Measurements from ENCODE around the gene SPIRE2. TPM values are rescaled to one million over a fixed set of nuclear protein-coding genes. Genes with fewer than 3 reads are reported as not detected.
"Not testable (repeated sequence)": the region's sequence is repeated elsewhere in the genome, so short reads cannot be mapped to it uniquely, and the experiment has no call there.

Gene SPIRE2
- total RNA-seq, 1 donor from 2014 or later = 1.2 TPM

DNA sequence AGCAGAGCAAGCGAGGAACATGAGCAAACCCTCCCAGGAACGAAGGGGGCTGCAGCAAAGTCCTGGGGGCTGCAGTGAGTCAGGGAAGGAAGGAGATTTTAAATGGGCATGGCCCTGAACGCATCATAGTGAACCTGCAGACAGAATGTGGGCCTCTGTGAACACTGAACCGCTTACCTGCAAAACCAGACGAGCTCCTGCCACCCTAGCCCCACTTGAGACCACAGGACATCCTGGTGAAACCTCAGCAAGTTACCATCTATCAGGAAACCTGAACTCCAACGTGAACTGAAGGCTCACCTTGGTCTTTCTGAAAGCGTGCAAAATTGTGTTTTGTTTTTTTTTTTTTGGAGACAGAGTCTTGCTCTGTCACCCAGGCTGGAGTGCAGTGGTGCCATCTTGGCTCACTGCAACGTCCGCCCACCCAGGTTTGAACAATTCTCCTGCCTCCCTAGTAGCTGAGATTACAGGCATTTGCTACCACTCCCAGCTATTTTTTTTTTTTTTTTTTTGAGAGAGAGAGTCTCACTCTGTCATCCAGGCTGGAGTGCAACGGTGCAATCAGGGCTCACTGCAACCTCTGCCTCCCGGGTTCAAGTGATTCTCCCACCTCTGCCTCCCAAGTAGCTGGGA lies 42.6 kb upstream of the SPIRE2 start:
- TF ChIP-seq, protein P1, sequence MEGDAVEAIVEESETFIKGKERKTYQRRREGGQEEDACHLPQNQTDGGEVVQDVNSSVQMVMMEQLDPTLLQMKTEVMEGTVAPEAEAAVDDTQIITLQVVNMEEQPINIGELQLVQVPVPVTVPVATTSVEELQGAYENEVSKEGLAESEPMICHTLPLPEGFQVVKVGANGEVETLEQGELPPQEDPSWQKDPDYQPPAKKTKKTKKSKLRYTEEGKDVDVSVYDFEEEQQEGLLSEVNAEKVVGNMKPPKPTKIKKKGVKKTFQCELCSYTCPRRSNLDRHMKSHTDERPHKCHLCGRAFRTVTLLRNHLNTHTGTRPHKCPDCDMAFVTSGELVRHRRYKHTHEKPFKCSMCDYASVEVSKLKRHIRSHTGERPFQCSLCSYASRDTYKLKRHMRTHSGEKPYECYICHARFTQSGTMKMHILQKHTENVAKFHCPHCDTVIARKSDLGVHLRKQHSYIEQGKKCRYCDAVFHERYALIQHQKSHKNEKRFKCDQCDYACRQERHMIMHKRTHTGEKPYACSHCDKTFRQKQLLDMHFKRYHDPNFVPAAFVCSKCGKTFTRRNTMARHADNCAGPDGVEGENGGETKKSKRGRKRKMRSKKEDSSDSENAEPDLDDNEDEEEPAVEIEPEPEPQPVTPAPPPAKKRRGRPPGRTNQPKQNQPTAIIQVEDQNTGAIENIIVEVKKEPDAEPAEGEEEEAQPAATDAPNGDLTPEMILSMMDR (IDR thresholded peaks at IDR 0.05; ENCODE audit: borderline replicate concordance) = no peak
- H3K27me3 ChIP-seq (ENCODE audit: low read depth) = no peaks in the 10 kb centered on the region
- H3K27ac ChIP-seq (replicated peaks) = no peak overlapping the region
- no peaks in the 10 kb centered on the region for H3K4me1 ChIP-seq
- no peaks in the 10 kb centered on the region for H3K36me3 ChIP-seq
- intact Hi-C loops (cut with micrococcal nuclease) = no loop called here
- H3K9me3 ChIP-seq (replicated peaks) = no peaks in the 10 kb centered on the region
- DNase-seq = no peak
- H3K4me3 ChIP-seq = no peak overlapping the region

DNA sequence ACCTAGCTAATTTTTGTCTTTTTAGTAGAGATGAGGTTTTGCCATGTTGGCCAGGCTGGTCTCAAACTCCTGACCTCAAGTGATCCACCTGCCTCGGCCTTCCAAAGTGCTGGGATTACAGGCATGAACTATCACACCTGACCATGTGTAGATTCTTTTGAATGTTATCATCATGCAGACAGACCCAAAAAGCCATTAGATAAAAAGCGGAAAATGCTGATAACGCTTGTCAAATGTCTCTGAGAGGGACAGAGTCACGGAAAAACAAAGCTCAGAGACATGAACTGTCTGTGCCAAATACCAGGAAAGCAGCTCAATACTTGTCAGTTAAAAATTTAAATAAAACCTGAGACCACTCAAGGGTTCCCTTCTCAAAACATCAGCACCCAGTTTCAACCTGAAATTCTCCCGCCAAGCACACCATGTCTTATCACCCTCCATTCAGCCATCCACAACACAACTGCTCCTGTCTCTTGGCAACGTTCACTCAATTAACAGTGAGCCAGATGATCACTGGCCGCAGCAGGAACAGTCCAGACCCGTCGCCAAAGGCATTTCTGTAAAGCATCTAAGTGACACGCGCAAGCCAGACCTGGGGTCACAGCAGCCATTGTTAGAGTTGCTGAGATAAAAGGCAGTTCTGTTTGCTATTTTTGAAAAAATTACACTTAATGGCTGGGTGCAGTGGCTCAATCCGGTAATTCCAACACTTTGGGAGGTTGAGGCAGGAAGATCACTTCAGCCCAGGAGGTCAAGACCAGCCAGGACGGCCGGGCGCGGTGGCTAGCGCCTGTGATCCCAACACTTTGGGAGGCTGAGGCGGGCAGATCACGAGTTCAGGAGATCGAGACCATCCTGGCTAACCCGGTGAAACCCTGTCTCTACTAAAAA lies 41.6 kb upstream of the SPIRE2 start:
- H3K4me3 ChIP-seq = no peak overlapping the region
- H3K9me3 ChIP-seq (replicated peaks) = no peaks in the 10 kb centered on the region
- H3K27ac ChIP-seq (replicated peaks) = no peak overlapping the region
- H3K27me3 ChIP-seq (ENCODE audit: low read depth) = no peaks in the 10 kb centered on the region
- TF ChIP-seq, protein P1 (IDR thresholded peaks at IDR 0.05; ENCODE audit: borderline replicate concordance) = no peak
- DNase-seq = peak; percentile 17
- H3K4me1 ChIP-seq = no peaks in the 10 kb centered on the region
- no peaks in the 10 kb centered on the region for H3K36me3 ChIP-seq
- intact Hi-C loops (cut with micrococcal nuclease) = no loop called here

DNA sequence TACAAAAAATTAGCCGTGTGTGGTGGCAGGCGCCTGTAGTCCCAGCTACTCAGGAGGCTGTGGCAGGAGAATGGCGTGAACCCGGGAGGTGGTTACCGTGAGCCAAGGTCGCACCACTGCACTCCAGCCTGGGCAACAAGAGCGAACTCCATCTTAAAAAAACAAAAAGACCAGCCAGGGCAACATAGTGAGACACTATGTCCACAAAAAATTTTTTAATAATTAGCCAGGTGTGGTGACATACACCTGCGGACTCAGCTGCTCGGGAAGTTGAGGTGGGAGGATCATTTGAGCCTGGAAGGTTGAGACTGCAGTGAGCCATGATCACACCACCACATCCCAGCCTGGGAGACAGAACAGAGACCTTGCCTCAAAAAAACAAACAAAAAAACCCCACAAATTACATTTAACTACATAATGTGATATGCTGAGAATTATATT lies 40.9 kb upstream of the SPIRE2 start:
- H3K4me1 ChIP-seq = no peaks in the 10 kb centered on the region
- no peak for DNase-seq
- no peak overlapping the region for H3K27ac ChIP-seq (replicated peaks)
- H3K9me3 ChIP-seq (replicated peaks) = no peaks in the 10 kb centered on the region
- H3K4me3 ChIP-seq = no peak overlapping the region
- intact Hi-C loops (cut with micrococcal nuclease) = no loop called here
- TF ChIP-seq, protein P1 (IDR thresholded peaks at IDR 0.05; ENCODE audit: borderline replicate concordance) = no peak
- no peaks in the 10 kb centered on the region for H3K27me3 ChIP-seq (ENCODE audit: low read depth)
- H3K36me3 ChIP-seq = no peaks in the 10 kb centered on the region

DNA sequence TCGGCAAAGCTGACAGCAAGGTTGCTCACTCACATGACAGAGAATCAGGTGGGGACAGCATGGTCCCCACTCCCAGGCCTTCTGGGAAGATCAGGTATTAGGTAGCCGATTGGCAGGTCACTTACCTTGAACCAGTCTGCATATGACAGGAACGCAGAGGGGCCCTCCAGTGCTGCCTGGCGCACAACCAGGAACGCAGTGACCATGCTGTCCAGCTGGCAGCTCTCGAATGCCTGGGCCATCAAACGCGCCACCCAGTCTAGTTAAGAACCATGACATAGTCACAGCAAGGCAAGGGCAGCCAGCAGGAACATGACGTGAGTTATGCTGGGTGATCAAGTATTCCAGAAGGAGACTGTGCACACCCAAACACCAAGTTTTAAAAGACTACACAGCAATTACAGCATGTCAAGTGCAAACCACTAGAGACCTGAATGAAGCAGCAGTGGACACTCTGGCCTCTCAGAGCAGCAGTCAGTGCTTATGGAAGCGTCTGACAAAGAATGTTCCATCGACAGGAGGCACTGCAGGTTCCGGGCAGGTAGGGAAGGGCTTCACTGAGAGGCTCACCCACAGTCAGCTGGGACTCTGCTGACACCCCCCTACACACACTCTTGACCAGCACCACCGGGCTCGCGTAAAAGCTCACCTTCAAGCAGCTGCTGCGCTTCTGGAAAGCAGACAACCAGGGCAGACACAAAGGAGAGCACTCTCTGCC lies 36.8 kb upstream of the SPIRE2 start:
- Histone ChIP-seq H3K4me1 (no peaks in the 10 kb centered on the region), H3K4me3 (no peak overlapping the region), H3K27me3 (ENCODE audit: low read depth) (no peaks in the 10 kb centered on the region), H3K27ac (replicated peaks) (no peak overlapping the region), H3K36me3 (no peaks in the 10 kb centered on the region), H3K9me3 (replicated peaks) (no peaks in the 10 kb centered on the region)
- no peak for DNase-seq
- TF ChIP-seq, protein P1 (IDR thresholded peaks at IDR 0.05; ENCODE audit: borderline replicate concordance) = no peak
- intact Hi-C loops (cut with micrococcal nuclease) = no loop called here

DNA sequence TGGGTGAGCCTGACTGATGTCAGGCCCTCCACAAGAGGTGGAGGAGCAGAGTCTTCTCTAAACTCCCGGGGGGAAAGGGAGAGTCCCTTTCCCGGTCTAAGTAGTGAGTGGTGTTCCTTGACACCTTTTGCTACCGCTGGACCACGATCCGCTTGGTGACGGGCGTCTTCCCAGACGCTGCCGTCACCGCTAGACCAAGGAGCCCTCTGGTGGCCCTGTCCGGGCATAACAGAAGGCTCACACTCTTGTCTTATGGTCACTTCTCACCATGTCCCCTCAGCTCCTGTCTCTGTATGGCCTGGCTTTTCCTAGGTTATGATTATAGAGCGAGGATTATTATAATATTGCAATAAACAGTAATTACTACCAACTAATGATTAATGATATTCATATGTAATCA lies 35.2 kb upstream of the SPIRE2 start:
- H3K36me3 ChIP-seq; intact Hi-C loops (cut with micrococcal nuclease); H3K4me1 ChIP-seq; H3K27ac ChIP-seq (replicated peaks); H3K9me3 ChIP-seq (replicated peaks); H3K27me3 ChIP-seq (ENCODE audit: low read depth); H3K4me3 ChIP-seq: not testable (repeated sequence)
- TF ChIP-seq, protein P1 (IDR thresholded peaks at IDR 0.05; ENCODE audit: borderline replicate concordance) = peak; percentile 83
- DNase-seq = peak; percentile 61
